PFSK-1 (cell line): Measurements from ENCODE around the gene HTT.

ENCODE experiments used
- FOXP2 ChIP-seq: optimal IDR thresholded peaks from 2 replicates; pipeline ENCODE3; 2011; ENCODE audit warnings: borderline replicate concordance, control low read depth, inconsistent platforms; ENCODE audit not compliant: insufficient read depth; ENCODE audit errors: extremely low read length, extremely low read depth
- POLR2AphosphoS5 ChIP-seq: IDR thresholded peaks from 2 replicates; pipeline ENCODE4 v1.6.1; 2012; ENCODE audit warnings: low read depth, mild to moderate bottlenecking, control low read depth, low read length, moderate library complexity
- REST ChIP-seq, 2 experiments: IDR thresholded peaks; 2 replicates each; pipeline versions ENCODE4 v1.6.1 to v1.8.0; 2011 to 2012; ENCODE audit warnings: low read depth in 2 of 2, low read length in 2 of 2, control low read depth in 1 of 2, inconsistent platforms in 1 of 2, mild to moderate bottlenecking in 1 of 2, moderate library complexity in 1 of 2; ENCODE audit not compliant: insufficient read depth in 1 of 2
- SIN3A ChIP-seq: IDR thresholded peaks from 2 replicates; pipeline ENCODE4 v1.6.1; 2012; ENCODE audit warnings: mild to moderate bottlenecking, low read length, moderate library complexity, borderline replicate concordance; ENCODE audit not compliant: insufficient read depth
- TAF1 ChIP-seq: IDR thresholded peaks from 2 replicates; pipeline ENCODE4 v1.6.1; 2012; ENCODE audit warnings: low read length, control low read depth, borderline replicate concordance; ENCODE audit not compliant: insufficient read depth

Gene HTT

DNA sequence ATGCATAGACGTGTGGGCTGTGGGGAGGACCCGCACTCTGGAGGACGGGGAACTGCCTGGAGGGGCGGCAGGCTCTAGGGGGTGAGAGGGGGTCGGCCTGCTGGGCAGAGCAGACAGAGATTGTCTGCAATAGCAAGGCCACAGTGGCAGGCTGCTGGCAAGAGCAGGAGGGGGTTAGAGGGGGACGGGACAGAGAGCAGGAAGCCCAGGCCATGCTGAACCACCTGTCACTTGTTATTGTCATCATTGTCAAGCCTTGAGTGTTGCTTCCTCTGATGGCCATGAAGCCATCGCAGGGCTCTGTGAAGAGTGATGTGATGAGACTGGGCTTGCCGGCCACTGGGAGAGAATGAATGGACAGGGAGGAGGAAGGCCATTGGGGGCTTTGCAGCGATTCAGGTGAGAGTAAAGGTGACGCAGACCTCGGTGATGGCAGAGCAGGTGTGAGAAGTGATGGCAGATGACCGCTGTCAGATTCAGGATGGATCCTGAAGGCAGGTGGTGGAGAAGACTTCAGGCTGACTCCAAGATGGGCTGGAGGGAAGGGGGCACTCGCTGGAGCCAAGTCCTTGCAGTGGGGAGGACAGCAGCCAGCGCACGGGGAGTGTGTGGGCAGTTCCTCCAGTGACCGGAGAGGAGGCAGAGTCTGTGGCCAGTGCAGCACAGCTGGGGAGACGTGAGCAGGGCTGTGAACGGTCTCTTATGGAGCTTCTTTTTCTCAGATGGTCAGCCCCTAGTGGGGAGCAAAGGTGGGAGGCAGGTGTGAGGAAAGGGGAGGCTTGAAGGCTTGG lies 43.7 kb upstream of the HTT start:
- TF ChIP-seq SIN3A (no peak), REST (IDR thresholded peaks at IDR 0.05; ENCODE audit: insufficient read depth in 1 of 2, low read depth in 2 of 2, low read length in 2 of 2) (no peak)

DNA sequence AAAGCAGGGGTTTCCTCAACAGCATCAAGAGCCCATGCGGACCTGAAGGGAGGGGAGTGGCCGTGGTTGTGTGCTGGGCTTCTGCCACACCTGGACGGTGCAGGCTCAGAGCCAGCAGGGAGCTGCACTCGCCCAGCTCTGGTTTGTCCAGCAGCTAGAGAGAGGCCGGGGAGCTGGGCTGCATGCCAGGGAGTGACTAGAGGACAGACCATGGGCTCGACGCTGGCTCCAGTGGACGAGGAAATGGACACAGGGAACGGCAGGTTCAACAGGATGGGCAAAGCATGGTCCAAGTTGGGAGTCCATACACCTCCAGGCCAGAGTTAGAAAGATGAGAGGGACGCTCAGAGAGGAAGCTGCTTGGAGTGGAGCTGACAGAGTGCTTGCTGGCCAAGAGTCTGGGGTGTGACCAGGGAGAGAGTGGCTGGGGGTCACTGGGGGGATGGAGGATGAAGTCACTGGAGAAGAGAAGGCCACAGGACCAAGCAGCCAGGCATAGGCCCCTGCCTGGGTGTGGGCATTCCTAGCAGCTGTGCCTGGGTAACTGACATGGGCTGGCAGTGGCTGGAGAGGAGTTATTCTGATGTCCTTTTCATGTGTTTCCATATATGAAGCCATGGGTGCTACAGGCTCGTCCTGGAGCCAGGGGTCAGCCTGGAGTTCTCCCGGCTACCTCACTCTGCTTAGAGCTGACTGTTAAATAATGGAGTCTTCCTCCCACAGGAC lies 43.0 kb upstream of the HTT start:
- TF ChIP-seq POLR2AphosphoS5 (no peak), REST (IDR thresholded peaks at IDR 0.05; ENCODE audit: insufficient read depth in 1 of 2, low read depth in 2 of 2, low read length in 2 of 2) (no peak), FOXP2 (no peak), TAF1 (no peak), SIN3A (no peak)

DNA sequence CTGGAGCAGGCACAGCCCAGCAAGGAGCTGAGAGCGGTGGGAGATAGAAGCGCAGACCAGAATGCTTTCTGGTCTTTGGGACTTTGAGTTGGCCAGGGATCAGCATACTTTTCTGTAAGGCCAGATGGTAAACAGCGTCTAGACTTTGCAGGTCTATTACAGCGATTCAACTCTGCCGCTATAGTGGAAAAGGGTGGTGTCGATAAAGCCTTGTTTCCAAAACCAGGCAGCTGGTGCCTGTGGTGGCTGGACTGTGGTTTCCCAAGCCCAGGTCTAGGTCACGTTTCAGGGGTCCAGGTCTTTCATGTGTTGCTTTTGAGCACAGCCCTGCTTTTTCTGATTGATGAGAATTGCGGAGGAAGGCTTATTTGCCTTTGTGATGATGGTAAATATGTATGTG lies 40.2 kb upstream of the HTT start:
- TF ChIP-seq POLR2AphosphoS5 (no peak), TAF1 (no peak), FOXP2 (no peak), REST (IDR thresholded peaks at IDR 0.05; ENCODE audit: insufficient read depth in 1 of 2, low read depth in 2 of 2, low read length in 2 of 2) (no peak)

- TF ChIP-seq POLR2AphosphoS5 (no peak), SIN3A (no peak), TAF1 (no peak), REST (IDR thresholded peaks at IDR 0.05; ENCODE audit: insufficient read depth in 1 of 2, low read depth in 2 of 2, low read length in 2 of 2) (no peak), FOXP2 (no peak)
Observed at GRCh38 chr4:3035249-3035648, 39.2 kb upstream of the HTT start.
